ENCODE data around the gene RSPH10B2. TPM values are rescaled to one million over a fixed set of nuclear protein-coding genes. Genes with fewer than 3 reads are reported as not detected.
"Not testable (repeated sequence)": the region's sequence is repeated elsewhere in the genome, so short reads cannot be mapped to it uniquely, and the experiment has no call there.

Gene RSPH10B2
- under 1 TPM in 9 of 12 donors, not detected in 3; 0.13 to 0.94 (median 0.38) TPM for polyA plus RNA-seq (ENCODE audit: insufficient read length in 12 of 12)
- long read RNA-seq, donor 1 = 0 reads
- long read RNA-seq, donor 2, partial matches to known transcripts = 5 of 5 reads
- long read RNA-seq, donor 2, other reads (novel, unspliced or antisense) = 0 of 5 reads
- long read RNA-seq, donor 3 = 0 reads
- long read RNA-seq, donor 4 = 0 reads
- long read RNA-seq, donor 5, partial matches to known transcripts = 45 of 87 reads
- long read RNA-seq, donor 5, other reads (novel, unspliced or antisense) = 42 of 87 reads
- long read RNA-seq, donor 6 = 0 reads
- long read RNA-seq, donor 7 = 0 reads
- long read RNA-seq, donor 8 = 0 reads
- long read RNA-seq, donor 9, partial matches to known transcripts = 0 of 7 reads
- long read RNA-seq, donor 9, other reads (novel, unspliced or antisense) = 7 of 7 reads
- long read RNA-seq, donor 10 = 0 reads
- long read RNA-seq, donor 11 = 0 reads

DNA sequence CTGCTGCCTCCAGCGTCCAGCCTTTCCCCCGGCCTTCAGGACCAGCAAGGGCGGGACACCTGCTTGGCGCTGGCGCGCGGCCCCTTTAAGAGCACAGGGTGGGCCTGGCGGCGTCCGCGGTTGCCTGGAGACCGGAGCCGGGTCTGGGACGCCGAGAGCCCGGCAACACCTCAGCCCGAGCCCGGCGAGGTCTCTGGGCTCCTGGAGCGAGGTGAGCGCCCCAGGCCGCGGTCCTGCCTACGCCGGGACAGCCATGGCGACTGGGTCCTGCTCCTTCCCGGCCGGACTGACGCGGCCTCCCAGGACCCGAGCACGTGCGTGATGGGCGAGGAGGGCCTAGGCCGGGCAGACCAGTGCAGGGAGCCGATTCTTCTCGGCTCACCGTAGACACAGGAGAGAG lies at the start of gene RSPH10B2:
RSPH10B2 (plus strand) TSS at position 140 of the 400 bp plus-strand sequence. CDS start 3,575 bp downstream, outside the sequence.
- DNase-seq = not testable (repeated sequence)

DNA sequence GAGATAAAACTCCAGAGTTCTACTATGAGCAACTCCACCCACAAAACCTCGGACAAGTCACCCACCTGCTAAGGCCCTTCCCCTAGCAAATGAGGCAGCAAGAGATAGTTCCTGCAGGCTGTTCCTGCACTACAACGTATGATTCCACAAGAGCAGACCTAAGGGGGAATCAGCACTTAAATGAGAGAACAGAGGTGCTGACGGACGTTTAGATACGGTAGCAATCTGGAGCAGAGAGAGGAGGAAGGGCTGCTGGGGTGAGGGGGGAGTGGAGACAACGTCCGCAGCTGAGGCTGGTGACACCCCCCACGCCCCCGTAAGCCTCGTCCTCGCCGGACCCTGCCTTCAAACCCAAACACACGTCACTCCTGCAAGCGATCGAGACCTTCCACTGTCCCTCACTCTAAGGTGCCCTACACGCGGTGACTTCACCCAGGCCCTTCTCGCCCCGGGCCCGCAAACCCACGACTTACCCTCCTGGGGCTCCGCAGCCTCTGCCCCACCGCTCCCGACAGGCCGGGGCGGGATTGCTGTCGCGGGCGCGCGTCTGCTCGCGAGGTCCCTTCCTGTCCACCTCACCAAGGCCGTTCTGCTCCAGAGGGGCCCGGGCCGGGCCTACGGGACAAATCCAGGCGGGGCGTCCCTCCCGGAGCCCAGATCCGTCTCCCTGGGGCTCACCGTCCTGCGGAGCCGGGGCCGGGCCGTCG lies 47.8 kb upstream of the RSPH10B2 start:
- peak; percentile 31 for DNase-seq

DNA sequence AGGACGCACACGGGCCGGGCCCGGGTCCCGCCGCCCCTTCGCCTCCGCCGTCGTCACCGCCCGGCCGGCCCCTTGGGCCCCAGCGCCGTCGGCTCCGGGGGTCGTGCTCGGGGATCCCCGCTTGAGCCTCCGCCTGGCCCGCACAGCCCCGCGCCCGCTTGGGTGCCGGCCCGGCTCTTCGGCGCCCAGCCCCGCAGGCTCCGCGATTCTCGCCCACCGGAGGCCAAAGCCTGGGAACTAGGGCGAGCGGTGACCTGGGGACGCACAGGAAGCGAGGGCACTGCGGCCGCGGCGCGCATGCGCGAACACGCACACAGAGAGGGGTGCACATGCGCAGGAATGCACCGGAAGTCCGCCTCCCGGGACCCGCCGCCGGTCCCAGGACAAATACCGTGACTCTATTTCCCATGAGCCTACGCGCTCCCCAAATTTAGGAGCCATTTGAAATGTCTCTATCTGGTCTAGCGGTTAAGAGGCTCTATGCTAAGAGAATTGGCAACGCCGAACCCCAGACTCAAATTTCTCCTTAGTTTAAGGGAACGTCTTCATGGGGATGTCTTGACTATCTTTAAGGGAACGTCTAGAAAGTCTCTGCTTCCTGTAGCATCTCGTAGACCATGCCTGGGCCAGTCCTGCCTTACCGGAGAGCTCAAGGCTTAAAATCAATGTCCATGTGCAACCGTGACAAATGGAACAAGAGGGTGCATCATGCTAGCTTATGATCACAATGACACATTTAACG lies 47.1 kb upstream of the RSPH10B2 start, which contains the start of gene ZNF12:
ZNF12 (minus strand) TSS at position 282 of the 742 bp plus-strand sequence. CDS start 1,774 bp downstream, outside the sequence.
- DNase-seq = peak; percentile 97

DNA sequence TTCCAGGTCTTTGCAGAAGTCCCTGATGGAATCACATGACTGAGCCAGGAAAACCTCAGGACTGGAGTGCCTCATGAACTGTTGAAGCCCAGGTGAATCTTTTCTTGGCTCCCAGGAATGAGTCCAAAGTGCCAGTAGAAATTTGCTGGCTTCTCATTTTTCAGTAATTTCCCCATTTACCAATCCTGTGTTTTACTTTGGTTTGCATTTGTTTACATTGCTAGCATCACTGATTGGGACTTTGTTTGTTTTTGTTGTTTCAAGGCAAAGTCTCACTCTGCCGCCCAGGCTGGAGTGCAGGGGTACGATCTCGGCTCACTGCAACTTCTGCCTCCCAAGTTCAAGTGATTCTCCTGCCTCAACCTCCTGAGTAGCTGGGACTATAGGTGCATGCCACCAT lies 45.6 kb upstream of the RSPH10B2 start:
- DNase-seq = no peak

DNA sequence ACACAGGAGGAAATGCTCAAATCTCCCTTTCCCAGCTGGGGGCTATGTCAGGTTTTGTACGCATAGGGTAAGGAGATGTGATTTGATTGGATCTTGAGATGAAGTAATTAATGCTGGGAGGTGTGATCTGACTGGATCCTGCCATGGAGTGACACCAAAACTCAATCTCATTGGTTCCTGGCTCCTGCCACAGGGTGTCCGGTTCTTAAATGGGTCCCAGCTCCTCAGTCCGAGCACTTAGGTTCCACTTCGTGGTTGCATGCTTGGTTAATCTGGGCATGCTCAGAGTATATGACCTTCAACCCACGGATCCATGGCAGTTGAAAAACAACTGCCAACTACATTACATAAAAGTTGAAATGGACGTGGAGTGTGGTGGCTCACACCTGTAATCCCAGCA lies 44.1 kb upstream of the RSPH10B2 start:
- DNase-seq = no peak

DNA sequence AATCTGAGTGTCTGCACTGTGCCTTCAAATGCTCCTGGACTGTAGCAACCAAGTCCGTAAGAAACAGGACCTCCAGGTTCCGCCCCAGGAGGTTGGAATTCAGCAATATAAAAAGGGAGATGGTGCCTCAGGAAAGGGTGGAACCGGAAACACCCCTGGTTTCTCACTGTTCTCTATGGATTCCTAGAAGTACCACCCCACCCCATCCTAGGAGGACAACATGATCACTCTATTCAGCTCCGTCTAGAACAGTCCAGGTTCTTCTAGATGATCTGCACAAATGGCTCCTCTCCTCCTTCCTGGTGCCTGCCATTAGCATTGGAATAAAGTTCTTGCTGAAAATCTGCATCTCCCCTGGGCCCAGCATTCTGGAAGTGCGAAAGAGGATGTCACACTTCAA lies 39.5 kb upstream of the RSPH10B2 start:
- DNase-seq = no peak

DNA sequence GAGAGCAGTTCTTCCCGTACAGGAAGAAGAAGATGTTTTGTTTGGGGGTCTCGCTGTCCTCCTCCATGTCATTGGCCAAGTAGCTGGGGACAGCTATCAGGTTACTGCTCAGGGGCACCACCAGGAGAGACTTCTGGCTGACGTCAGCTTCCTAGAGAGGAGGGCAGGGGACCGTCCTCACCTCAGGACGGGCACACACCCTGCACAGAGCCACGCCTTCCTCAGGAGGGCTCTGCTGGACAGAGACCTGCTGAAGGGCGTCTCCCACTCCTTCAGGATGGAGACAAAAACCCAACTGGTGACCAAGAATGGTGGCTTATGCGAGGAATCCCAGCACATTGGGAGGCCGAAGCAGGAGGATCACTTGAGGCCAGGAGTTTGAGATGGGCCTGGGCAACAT lies 38.0 kb upstream of the RSPH10B2 start:
- DNase-seq = not testable (repeated sequence)

DNA sequence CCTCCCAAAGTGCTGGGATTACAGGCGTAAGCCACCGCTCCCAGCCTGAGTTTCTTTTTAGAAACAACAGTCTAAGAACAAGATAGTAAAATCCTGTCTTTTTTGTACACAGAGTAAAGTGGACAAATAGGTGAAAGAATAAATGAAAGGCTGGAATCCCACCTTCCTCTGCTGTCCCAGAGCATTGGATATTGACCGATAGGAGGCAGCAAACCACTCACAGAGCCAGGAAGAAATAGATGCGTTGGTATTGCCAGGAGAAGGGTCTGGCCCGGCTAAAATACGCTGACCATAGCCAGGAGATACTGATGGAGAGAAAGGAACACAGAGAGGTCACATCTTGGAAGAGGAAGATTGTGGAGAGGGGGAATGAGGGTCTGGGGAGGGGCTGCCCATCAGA lies 35.8 kb upstream of the RSPH10B2 start:
- DNase-seq = no peak

DNA sequence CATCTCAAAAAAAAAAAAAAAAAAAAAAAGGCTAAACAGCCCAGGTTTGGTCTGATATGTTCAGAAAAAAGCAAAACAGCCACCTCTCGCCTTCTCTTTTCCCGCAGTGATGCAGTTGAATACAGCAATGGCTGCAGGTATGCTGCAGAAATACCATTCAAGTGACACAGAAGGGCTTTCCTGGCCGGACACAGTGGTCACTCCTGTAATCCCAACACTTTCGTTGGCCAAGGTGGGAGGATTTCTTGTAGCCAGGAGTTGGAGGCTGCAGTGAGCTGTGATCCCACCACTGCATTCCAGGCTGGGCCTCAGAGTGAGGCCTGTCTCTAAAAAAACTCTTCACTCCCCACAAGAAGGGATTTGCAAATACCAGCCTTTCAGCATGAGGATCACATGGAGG lies 29.6 kb upstream of the RSPH10B2 start:
- DNase-seq = not testable (repeated sequence)

DNA sequence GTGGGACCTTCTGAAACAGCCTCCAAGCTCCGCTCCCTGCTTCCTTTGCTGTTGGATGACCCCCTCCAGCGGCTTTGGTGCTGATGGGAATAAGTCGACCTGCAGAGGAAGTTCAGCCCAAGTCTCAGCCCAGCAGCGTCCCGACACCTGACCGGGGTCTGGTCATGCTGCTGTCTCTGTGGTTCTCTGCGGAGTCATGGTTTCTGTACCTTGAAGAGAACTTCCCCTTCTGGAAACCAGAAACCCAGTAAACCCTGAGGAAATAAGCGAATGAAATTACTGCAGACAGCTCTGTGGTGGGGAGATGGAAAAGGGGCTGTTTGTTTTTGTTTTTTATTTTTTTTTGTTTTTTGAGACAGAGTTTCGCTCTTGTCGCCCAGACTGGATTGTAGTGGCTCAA lies 28.9 kb upstream of the RSPH10B2 start:
- DNase-seq = no peak

DNA sequence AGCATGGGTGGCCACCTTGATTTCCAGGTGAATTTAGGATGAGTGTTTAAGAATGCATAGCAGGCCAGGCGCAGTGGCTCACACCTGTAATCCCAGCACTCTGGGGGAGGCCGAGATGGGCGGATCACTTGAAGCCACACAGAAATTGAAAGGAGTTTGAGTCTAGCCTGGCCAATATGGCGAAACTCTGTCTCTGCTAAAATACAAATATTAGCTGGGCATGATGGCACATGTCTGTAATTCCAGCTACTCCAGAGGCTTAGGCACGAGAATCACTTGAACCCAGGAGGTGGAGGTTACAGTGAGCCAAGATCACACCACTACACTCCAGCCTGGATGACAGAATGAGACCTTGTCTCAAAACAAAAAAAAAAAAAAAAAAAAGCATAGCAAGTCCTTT lies 27.6 kb upstream of the RSPH10B2 start:
- DNase-seq = not testable (repeated sequence)

DNA sequence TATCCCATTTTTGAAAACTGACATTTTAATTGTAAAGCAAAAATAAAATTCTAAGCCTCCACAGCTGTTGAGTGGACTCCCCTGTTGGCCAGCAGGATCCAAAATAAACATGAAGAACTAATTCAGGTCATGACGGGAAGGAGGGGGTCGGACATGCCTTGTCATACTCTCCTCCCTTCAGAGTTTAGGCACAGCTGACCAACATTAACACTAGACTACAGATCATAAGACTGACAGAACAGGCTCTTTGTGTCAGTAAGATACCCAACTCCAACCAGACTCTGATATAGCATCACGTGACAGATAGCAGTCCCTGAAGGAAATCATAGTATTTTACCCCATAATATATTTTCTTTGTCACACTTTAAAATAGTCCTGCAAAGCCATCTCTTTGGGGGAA lies 26.2 kb upstream of the RSPH10B2 start:
- DNase-seq = no peak

DNA sequence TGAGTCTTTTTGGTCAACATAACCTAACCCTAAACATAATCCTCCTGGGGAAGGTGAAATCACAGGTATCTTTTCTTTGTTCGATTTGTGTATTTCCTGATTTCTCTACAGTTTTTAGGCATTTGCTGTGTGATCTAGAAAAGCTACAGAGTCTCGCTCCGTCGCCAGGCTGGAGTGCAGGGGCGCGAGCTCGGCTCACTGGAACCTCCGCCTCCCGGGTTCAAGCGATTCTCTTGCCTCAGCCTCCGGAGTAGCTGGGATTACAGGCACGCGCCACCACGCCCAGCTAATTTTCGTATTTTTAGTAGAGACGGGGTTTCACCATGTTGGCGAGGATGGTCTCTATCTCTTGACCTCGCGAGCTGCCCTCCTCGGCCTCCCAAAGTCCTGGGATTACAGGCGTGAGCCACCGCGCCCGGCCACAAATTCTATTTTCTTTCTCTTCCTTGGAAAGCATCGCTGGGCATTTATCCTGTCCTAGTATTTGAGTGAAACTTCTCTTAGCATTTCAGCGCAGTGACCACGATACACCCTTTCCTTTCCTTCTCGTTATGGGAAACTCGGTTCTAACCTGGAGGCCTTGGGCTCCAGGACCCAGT lies 24.9 kb upstream of the RSPH10B2 start:
- DNase-seq = not testable (repeated sequence)

DNA sequence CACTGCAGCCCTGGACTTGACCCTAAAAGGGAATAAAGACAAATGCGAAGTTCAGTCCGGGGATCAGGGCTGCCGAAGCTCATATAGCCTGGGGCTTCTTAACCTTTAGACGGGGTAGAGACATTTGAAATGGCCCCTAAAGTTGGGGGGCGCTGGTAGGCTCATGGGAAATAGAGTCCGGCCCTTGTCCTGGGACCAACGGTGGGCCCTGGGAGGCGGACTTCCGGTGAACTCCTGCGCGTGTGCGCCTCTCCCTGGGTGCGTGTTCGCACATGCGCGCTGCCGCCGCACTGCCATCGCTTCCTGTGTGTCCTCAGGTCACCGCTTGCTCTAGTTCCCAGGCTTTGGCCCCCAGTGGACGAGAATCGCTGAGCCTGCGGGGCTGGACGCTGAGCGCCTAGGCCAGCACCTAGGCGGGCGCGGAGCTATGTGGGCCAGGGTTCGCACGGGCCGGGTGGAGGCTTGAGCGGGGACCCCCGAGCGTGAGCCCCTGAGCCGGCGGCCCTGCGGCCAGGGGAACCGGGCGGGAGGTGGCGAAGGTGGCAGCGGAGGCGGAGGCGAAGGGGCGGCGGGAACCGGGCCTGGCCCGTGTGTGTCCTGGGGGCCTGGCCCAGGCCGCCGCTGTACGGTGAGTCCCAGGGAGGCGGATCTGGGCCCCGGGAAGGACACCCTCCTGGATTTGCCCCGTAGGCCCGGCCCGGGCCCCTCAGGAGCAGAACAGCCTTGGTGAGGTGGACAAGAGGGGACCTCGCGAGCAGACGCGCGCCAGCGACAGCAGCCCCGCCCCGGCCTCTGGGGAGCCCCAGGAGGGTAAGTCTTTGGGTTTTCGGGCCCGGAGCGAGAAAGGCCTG lies 24.2 kb upstream of the RSPH10B2 start:
- peak; percentile 92 for DNase-seq

DNA sequence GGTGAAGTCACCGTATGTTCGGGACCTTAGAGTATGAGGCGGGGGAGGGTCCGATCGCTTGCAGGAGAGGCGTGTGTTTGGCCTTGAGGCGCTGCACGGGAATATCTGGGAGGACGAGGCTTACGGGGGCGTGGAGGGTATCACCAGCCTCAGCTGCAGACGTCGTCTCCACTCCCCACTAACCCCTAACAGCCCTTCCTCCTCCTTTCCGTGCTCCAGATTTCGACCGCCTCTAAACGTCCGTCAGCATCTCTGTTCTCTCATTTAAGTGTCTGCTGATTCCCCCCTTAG lies 23.6 kb upstream of the RSPH10B2 start:
- no peak for DNase-seq

DNA sequence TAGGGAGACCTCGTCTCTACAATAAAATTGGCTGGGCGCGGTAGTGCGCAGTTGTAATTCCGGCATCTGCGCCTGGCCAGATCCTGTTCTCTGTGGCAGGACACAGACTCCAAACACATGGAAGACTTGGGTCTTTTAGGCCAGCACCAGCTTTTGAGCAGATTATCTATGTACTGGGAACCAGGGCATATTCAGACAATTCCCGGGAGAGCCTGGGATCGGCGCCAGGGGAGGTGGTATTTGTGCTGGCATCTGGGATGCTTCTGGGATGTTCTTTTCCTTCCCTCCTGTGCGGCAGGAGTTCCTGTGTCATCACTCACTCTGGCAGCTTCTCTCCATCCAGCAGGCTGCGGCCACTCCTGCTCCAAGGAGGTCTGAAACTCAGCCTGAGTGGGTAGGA lies 15.5 kb upstream of the RSPH10B2 start:
- not testable (repeated sequence) for DNase-seq

DNA sequence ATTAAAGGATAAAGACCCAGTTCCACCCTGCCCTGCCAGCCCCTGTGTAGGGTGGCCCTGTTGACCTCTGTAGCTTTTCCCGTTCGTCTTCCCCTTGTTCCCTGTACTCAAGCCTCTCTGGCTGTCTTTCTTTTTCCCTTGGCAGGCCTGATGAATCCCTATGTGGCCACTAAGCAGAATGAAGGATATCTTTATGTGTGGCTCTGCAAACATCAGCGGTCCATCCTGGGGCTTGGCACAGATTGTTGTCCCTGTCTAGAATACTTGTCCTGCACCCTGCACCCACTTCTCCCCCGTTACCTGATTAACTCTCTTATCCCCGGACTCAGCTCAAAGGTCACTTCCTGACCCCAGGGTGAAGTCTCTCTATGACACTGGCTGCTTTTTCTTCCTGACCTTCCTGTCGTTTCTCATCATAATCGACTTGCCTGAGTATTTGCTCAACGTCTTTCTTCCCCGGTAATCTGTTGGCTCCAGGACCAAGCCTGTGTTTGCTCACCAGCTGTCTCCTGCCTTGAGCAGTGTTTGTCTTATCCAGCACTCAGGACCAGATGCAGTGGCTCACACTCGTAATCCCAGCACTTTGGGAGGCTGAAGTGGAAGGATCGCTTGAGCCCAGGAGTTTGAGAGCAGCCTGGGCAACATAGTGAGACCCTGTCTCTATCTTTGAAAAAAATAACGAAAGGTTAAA lies 9.3 kb upstream of the RSPH10B2 start:
- not testable (repeated sequence) for DNase-seq

DNA sequence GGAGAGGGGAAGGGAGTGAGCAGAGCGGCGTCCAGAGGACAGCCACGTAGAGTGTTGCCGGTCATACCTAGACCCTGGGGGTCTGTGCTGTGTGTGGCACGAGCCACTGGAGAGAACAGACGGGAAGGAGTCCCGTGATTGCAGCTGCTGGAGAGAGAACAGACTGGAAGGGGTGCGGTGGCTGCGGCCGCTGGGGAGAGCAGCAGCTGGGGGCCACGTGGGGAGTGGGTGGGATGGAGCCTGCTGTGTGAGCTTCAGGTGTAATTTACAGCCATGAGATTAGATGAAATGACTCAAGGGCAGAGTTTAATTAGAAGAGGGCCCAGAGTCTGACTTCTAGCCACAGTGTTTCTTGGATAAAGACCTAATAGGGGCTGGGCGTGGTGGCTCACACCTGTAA lies 4.6 kb upstream of the RSPH10B2 start:
- not testable (repeated sequence) for DNase-seq

DNA sequence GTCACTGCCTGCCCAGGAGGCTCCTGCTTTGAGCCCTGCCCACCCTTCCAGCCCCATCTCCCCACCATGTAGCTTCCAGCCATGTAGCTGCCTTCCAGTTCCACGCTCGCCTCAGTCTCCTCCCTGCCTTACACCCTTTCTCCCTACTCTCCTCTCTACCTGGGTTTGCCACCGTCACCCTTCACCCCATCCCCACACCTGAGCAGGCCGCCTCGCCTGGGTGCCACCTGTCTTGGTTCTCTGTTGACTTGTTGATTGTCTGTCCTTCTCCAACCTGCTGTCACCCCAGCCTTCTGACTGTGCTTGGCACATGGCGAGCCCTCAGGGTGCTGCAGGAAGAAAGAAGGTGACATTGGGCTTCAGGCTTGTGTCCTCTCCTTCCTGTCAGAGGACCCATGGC lies 3.7 kb upstream of the RSPH10B2 start:
- not testable (repeated sequence) for DNase-seq

DNA sequence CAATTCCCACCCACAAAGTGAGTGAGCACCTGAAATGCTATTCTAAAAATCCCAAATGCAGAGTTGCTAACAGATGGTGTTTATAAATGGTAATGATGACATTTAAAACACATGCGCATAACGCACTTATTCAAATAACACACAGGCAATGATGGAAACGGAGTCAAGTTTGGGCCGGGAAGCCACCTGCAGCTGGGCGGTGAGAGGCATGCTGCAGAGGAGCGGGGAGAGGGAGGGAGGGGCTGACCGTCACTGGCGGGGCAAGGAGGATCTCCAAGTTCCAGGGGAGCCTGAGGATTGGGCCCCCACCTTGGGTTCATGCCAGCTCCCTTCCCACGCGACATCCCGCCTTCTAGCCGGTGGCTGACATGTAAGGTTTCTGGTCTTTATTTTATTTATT lies 7.3 kb downstream of the RSPH10B2 start:
- DNase-seq = not testable (repeated sequence)

Measured in muscle of arm (tissue), 14 donors.